Activated CD4-positive, alpha-beta memory T cell treated with anti-CD3 and anti-CD28 coated beads for 36 hours (primary cell): ENCODE data around the gene SLC15A1. TPM values are rescaled to one million over a fixed set of nuclear protein-coding genes. Genes with fewer than 3 reads are reported as not detected.

Experiments
- CTCF ChIA-PET: fragments of 350-600 bp; sonication (Branson Sonifier 250); formaldehyde crosslinking; loops from one replicate; lab custom pipeline; 2021; ENCODE audit warnings: antibody characterized with exemption, inconsistent platforms; lab: Charles Lee
- POLR2A ChIA-PET: fragments of 350-600 bp; sonication (Branson Sonifier 250); formaldehyde crosslinking; loops from one replicate; lab custom pipeline; 2021; ENCODE audit warnings: antibody characterized with exemption; lab: Charles Lee
- DNase-seq: peaks from one replicate; pipeline ENCODE4 v3.0.0-alpha.2; 2020
- H3K27ac Mint-ChIP-seq: one replicate; pipeline ENCODE4 v1.8.0; 2021; ENCODE audit warnings: mixed read lengths
- H3K27me3 Mint-ChIP-seq: one replicate; pipeline ENCODE4 v1.8.0; 2021; ENCODE audit warnings: mixed read lengths
- H3K36me3 Mint-ChIP-seq: one replicate; pipeline ENCODE4 v1.8.0; 2021; ENCODE audit warnings: mixed read lengths
- H3K4me1 Mint-ChIP-seq: one replicate; pipeline ENCODE4 v1.8.0; 2021; ENCODE audit warnings: low read depth, mixed read lengths
- H3K4me3 Mint-ChIP-seq: one replicate; pipeline ENCODE4 v1.8.0; 2021; ENCODE audit warnings: mild to moderate bottlenecking, mixed read lengths
- H3K9me3 Mint-ChIP-seq: one replicate; pipeline ENCODE4 v1.8.0; 2021; ENCODE audit warnings: mixed read lengths
- intact Hi-C: fragments of 100-400 bp; cut with micrococcal nuclease; formaldehyde crosslinking; loops from one replicate; pipeline ENCODE4 v1.15.1; 2023
- total RNA-seq, 2 experiments: library from RNA; stranded (reverse); gene quantifications; one replicate each; pipeline ENCODE4 v1.2.3, GENCODE V29; 2021

Gene SLC15A1
- total RNA-seq, result not detected

DNA sequence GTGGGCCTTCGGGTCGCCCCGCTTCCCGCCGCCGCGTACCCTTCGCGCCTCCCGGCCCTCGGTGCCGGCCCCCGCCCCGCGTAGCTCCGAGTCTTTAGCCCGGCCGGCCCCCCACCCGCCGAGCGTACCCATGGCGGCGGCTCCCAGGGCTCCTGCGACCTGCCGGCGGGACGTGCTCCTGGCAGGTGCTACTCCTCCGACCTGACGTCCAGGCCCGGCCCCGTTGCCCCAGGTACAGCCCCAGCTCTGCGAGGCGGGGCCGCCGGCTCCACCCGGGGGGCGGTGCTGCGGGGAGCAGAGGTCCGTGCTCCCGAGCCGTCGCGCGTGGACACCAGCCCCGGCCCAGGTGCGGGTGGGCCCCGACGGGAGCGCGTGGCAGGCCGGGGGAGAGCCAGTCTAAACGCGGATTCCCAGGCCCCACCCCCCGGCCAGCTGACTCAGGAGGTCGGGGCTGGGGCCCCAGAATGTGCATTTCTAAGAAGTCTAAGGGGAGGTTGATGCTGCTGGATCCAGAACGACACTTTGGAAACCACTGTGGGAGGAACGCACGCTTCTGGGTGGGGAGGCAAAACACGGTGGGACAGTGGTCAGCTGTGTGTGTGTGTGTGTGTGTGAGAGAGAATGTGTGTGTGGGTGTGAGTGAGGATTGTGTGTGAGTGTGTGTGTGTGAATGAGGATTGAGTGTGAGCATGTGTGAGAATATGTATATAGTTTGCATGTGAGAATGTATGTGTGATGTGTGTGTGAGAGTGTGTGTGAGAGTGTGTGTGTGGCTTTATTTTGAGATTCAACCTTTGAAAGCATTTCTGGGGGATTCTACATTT, at the start of gene SLC15A1:
SLC15A1 (minus strand) TSS at position 206 of the 824 bp plus-strand sequence; CDS start at position 132, 74 bp downstream.
- ChIA-PET POLR2A (no interaction called here), CTCF (no interaction called here)
- intact Hi-C loops, result no loop called here
- Mint-ChIP-seq H3K4me1 (no peaks in the 10 kb centered on the region), H3K4me3 (no peak within 1 kb of the TSS), H3K27ac (no peak within 1 kb of the TSS), H3K36me3 (no peaks in the 10 kb centered on the region), H3K27me3 (peaks cover 58% of the 10 kb centered on the region), H3K9me3 (peaks cover 9% of the 10 kb centered on the region)
- no peak for DNase-seq

DNA sequence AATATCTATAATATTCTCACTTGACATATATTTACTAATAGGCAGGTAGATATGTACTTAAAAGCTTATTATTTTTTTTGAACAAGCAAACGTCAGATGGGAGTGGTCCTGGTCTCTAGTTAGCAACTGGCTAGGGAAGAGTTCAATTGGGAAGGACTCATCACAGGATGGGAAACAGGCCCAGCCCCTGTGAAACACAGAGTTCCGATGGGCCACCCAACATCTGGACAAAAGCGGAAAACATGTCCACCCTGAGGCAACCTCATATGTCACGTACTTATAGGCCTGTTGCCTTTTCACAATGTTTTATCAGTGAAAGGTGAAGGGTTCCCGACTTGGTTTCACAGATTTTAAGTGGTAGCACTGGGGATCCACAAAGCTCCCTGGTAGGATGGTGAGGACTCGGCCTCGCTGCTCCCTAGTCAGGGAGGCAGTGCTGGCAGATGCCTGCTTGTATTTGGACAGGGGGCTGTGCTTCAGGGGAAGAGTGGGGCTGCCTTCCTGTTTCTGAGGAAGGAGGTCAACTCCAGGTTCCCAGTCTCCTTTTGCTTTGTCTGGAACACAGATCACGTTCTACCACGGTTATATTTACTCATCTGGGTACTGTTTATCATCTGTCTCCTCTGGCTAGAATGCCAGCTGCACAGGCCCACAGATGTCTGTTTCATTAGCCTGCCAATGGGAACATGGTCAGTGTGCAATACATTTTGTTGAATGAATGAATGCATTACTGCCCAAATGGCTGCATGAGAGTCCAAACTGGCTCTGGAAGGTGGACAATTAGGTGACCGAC, 49.4 kb upstream of the SLC15A1 start:
- intact Hi-C loops, result no loop called here
- H3K36me3 Mint-ChIP-seq, result peaks cover 45% of the 10 kb centered on the region
- H3K4me1 Mint-ChIP-seq, result no peaks in the 10 kb centered on the region
- ChIA-PET POLR2A (no interaction called here), CTCF (no interaction called here)
- DNase-seq, result no peak
- no peaks in the 10 kb centered on the region for H3K27me3 Mint-ChIP-seq
- no peaks in the 10 kb centered on the region for H3K9me3 Mint-ChIP-seq
- H3K27ac Mint-ChIP-seq, result no peak overlapping the region
- no peak overlapping the region for H3K4me3 Mint-ChIP-seq

DNA sequence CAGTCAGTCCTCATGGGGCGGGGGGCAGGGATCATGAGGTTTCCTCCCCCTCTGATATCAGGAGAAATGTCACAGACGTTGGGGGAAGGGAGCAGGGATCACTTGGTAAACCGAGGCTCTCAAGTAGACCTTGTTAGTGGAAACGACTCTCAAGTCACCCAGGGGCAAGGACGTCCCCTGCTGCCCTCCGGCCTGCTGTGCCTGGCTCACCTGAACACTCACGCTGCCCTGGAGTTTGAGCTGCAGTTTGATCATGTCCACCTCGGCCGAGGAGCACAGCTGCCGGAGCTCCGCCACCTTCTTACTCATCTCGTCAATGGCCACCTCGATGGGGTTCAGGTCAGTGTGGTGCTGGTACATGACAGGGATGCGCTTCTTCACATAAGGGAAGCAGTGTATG, 47.6 kb upstream of the SLC15A1 start:
- CTCF ChIA-PET, result no interaction called here
- DNase-seq, result no peak
- POLR2A ChIA-PET, result no interaction called here
- Mint-ChIP-seq H3K36me3 (peaks cover 56% of the 10 kb centered on the region), H3K9me3 (no peaks in the 10 kb centered on the region), H3K27me3 (no peaks in the 10 kb centered on the region), H3K4me1 (no peaks in the 10 kb centered on the region), H3K27ac (no peak overlapping the region), H3K4me3 (no peak overlapping the region)
- intact Hi-C loops, result no loop called here

- ChIA-PET POLR2A (no interaction called here), CTCF (no interaction called here)
- intact Hi-C loops, result no loop called here
- no peaks in the 10 kb centered on the region for H3K9me3 Mint-ChIP-seq
- no peak overlapping the region for H3K4me3 Mint-ChIP-seq
- H3K36me3 Mint-ChIP-seq, result peaks cover 61% of the 10 kb centered on the region
- no peaks in the 10 kb centered on the region for H3K27me3 Mint-ChIP-seq
- DNase-seq, result no peak
- no peak overlapping the region for H3K27ac Mint-ChIP-seq
- H3K4me1 Mint-ChIP-seq, result no peaks in the 10 kb centered on the region
These were observed 46.6 kb upstream of the SLC15A1 start for GRCh38 chr13:98798849-98799645.

DNA sequence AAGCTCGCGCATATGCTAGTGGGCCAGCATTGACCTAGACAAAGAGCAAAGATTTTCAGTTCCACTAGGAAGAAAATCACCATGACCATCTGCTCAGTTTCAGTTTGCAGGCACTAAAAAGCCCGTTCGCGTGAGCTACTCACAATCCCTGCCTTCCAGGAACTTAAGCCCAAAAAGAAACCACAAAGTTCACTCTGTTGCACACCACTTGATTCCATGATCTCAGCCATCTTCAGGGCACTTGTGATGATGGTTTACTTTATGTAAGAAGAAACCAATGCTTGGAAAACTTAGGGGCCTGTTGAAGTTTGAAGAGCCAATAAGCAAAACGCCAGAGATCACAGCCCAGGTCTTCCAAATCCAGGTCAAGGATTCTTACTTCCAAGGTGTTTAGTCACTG, 45.0 kb upstream of the SLC15A1 start:
- H3K9me3 Mint-ChIP-seq, result no peaks in the 10 kb centered on the region
- H3K4me3 Mint-ChIP-seq, result no peak overlapping the region
- no peaks in the 10 kb centered on the region for H3K27me3 Mint-ChIP-seq
- CTCF ChIA-PET, result no interaction called here
- H3K27ac Mint-ChIP-seq, result no peak overlapping the region
- no peak for DNase-seq
- peaks cover 68% of the 10 kb centered on the region for H3K36me3 Mint-ChIP-seq
- POLR2A ChIA-PET, result no interaction called here
- no peaks in the 10 kb centered on the region for H3K4me1 Mint-ChIP-seq
- intact Hi-C loops, result no loop called here

GRCh38 chr13:98796798-98797197, 44.3 kb upstream of the SLC15A1 start:
- ChIA-PET CTCF (no interaction called here), POLR2A (no interaction called here)
- Mint-ChIP-seq H3K4me1 (no peaks in the 10 kb centered on the region), H3K9me3 (peaks cover 4% of the 10 kb centered on the region), H3K36me3 (peaks cover 65% of the 10 kb centered on the region), H3K27ac (no peak overlapping the region), H3K4me3 (no peak overlapping the region), H3K27me3 (no peaks in the 10 kb centered on the region)
- intact Hi-C loops, result no loop called here
- no peak for DNase-seq

DNA sequence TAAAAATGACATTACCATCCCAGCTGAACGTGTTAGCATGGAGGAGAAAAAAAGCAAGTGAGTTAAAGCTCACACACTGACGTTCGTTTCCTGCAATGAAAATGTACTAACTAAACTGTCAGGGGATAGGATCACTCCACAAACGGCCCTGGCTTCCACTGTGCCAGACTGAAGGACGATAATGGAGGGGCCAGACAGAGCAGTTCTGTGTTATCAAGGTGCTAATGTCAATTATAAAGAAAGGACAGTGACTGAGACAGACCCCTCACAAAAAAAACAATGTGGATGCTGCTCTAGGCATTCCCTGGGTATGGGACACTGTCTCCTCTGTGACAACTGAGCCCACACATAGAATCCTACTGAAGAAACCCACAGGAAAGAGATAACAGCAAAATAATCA, 43.7 kb upstream of the SLC15A1 start:
- H3K27me3 Mint-ChIP-seq, result no peaks in the 10 kb centered on the region
- no peak overlapping the region for H3K4me3 Mint-ChIP-seq
- no peaks in the 10 kb centered on the region for H3K4me1 Mint-ChIP-seq
- H3K9me3 Mint-ChIP-seq, result peaks cover 7% of the 10 kb centered on the region
- DNase-seq, result no peak
- CTCF ChIA-PET, result interaction anchor here (1.6 kb wide), 1 partner anchor 123 kb away, joined by 3 read pairs; no protein-coding TSS in a partner anchor
- intact Hi-C loops, result no loop called here
- POLR2A ChIA-PET, result no interaction called here
- H3K36me3 Mint-ChIP-seq, result peaks cover 67% of the 10 kb centered on the region
- no peak overlapping the region for H3K27ac Mint-ChIP-seq

DNA sequence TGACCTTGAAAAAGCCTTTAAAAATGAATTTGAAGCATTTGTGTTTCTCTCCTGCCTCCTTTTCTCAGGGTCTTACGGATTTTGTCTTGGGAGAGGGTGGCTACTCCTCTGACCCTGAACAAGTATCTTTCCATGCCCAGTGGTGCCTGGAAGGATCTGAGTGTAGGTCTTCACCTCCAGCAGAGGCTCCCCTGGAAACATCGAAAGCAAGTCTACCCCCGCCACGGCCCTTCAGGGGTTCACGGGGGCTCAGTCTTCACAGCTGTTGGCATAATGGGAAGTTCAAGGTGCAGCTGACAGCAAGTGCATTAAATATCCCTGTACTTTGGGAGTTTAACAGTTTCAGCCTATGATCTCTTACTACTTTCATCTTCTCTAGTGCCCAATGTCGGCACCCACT, 42.7 kb upstream of the SLC15A1 start:
- CTCF ChIA-PET, result interaction anchor here (1.6 kb wide), 1 partner anchor 122 kb away, joined by 3 read pairs; no protein-coding TSS in a partner anchor
- Mint-ChIP-seq H3K27me3 (no peaks in the 10 kb centered on the region), H3K27ac (no peak overlapping the region), H3K9me3 (peaks cover 9% of the 10 kb centered on the region), H3K4me3 (no peak overlapping the region), H3K36me3 (peaks cover 67% of the 10 kb centered on the region), H3K4me1 (no peaks in the 10 kb centered on the region)
- intact Hi-C loops, result no loop called here
- no peak for DNase-seq
- POLR2A ChIA-PET, result no interaction called here

- no peaks in the 10 kb centered on the region for H3K4me1 Mint-ChIP-seq
- ChIA-PET CTCF (no interaction called here), POLR2A (no interaction called here)
- intact Hi-C loops, result no loop called here
- H3K4me3 Mint-ChIP-seq, result no peak overlapping the region
- peaks cover 14% of the 10 kb centered on the region for H3K9me3 Mint-ChIP-seq
- H3K27ac Mint-ChIP-seq, result no peak overlapping the region
- H3K27me3 Mint-ChIP-seq, result no peaks in the 10 kb centered on the region
- peaks cover 61% of the 10 kb centered on the region for H3K36me3 Mint-ChIP-seq
- no peak for DNase-seq
These were observed 42.0 kb upstream of the SLC15A1 start for GRCh38 chr13:98794498-98794897.

DNA sequence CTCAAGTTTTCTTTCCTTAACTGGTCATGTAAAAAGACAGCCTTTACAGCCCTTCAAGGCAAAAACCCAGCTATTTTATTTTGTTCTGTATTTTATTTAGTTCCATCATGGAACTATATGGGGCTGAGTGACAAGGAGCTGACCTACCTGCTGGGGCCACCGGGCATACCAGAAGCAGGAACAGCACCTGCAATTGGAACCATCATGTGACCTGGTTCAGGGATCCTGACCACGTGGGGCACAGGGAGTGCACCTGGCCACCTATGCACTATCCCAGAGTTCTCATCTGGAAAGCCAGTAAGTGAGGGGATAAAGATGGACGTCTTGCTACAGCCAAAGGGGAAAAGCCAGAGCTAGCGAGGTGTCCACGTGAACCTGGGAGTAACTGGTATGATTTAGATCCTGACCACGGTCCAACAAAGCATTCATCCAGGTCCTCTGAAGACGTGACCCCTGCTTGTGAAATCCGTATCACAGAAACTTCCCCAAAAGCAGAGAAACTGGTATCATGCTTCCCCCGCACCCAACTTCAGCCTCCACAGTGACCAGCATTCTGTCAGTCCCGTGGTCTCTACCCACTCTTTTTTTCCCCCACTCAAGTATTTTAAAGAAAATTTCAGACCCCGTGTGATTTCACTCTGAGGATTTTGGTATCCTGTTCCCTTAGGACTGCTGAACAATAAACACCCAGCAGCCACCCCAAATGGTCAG, 40.5 kb upstream of the SLC15A1 start:
- Mint-ChIP-seq H3K27me3 (peaks cover 6% of the 10 kb centered on the region), H3K9me3 (peaks cover 14% of the 10 kb centered on the region), H3K4me1 (no peaks in the 10 kb centered on the region), H3K27ac (no peak overlapping the region), H3K36me3 (peaks cover 49% of the 10 kb centered on the region), H3K4me3 (no peak overlapping the region)
- ChIA-PET CTCF (interaction anchor here (0.6 kb wide), 1 partner anchor 332 kb away, joined by 3 read pairs; no protein-coding TSS in a partner anchor), POLR2A (no interaction called here)
- DNase-seq, result no peak
- intact Hi-C loops, result no loop called here

DNA sequence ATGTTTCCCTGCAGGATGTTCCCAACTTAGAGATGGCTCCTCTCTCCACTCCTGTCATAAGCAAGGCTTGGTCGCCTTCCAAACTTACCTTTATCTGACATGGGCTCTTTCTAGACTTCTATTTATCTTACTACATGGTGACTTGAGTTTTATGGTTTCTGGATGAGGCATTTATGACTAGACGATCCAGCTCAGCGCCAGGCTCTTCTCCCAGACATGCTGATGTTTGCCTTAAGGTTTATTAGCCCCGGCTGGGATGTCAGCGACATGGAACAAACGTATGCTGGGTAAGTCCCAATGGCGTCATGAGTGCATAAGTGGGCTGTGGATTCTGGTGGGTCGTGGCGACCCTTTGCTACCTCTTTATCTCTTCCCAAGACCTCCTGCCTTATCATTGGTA, 39.8 kb upstream of the SLC15A1 start:
- CTCF ChIA-PET, result no interaction called here
- intact Hi-C loops, result no loop called here
- H3K27me3 Mint-ChIP-seq, result peaks cover 6% of the 10 kb centered on the region
- H3K9me3 Mint-ChIP-seq, result peaks cover 14% of the 10 kb centered on the region
- POLR2A ChIA-PET, result no interaction called here
- no peak overlapping the region for H3K27ac Mint-ChIP-seq
- peaks cover 43% of the 10 kb centered on the region for H3K36me3 Mint-ChIP-seq
- no peak for DNase-seq
- H3K4me3 Mint-ChIP-seq, result no peak overlapping the region
- H3K4me1 Mint-ChIP-seq, result no peaks in the 10 kb centered on the region
